ENCODE results near the gene ZNF277.
"Not testable (repeated sequence)": the region's sequence is repeated elsewhere in the genome, so short reads cannot be mapped to it uniquely, and the experiment has no call there.

Gene ZNF277

DNA sequence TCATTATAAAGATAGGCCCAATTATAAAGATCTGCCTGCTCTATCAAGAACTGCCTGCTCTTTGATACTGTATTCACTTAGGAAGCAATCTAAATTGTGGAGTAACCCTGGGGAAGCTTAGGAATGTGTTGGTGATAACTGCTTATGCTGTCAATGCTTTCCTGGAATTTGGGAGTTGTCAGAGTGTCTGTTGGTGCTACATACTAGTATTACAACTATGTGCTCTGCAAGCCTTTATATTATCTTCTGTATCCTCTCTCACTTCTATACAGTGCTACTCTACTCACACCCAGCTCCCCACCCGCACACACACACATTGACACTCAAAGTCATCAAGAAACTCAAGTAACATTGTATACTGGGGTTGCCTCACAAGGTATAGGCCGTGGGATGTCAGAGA is 6.1 kb downstream of the ZNF277 start:
- DNase-seq = no peak

DNA sequence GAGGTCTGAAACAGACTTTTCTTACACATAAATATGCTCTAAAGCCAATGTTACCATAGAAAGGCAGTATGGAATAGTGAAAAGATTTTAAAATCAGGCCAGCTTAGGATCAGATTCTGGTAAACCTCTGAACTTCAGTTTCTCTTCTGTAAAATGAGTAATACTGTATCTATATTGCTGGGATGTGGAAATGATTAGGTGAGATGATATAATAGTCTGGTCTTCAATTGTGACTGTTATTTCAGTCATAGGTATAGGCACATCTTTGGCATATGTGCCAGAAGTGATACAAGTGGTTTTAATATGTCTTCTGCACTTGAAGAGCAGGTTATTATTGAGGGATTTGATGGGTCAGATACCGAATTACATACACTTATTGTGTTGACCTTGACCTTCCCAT is 7.2 kb downstream of the ZNF277 start:
- DNase-seq = no peak

DNA sequence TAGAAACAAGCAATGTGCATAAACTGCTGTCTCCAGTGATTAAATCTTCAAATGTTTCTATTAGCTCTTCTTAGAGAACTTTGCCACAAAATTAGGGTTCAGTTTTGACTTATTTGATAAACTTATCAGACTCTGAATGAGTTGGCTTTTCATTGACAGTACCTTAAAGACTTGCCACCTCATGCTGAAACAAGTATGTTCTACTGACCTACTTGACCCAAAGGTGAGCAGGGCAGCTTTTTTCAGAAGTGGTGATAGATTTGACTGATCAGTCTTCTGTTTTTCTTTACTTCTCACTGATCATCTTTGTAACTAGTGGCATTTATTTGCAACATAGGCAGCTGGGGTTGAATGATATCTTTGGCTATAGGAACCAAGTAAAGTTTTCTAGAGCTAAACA is 7.8 kb downstream of the ZNF277 start:
- DNase-seq = no peak

DNA sequence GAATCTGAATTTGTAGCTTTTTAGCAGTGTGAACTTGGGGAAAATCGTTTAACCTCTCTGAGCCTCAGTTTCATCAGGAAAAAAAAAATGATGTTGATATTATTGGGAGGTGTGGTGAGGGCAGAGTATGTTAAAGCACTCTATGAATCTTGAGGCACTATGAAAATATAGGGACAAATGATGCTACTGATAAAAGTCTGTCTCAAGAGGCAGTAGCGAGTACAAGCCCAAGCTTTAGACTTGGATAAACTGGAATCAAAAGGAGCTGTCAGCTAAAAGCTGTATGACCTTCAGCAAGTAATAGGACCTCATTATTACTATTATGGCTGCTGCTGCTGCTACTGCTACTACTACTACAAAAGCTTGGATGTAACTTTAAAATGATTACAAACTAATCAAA is 8.4 kb downstream of the ZNF277 start:
- no peak for DNase-seq

DNA sequence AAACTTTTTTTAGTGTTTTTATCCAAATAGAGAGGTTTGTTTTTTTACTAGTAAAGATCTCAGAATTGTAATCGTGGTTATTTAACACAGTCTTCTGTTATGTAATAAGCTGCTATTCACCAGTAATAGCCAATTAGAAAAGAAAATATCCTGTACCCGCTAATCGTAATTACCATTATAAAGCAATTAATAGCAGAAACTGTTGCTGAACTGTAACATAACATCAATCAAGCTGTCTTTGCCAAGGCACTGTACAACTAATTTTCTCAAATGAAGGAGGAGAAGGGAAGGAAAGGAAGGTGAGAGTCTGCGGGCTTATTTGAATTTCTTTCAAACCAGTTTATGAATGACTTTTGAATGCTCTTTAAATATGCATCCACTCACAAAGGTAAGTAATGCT is 9.3 kb downstream of the ZNF277 start:
- DNase-seq = no peak

DNA sequence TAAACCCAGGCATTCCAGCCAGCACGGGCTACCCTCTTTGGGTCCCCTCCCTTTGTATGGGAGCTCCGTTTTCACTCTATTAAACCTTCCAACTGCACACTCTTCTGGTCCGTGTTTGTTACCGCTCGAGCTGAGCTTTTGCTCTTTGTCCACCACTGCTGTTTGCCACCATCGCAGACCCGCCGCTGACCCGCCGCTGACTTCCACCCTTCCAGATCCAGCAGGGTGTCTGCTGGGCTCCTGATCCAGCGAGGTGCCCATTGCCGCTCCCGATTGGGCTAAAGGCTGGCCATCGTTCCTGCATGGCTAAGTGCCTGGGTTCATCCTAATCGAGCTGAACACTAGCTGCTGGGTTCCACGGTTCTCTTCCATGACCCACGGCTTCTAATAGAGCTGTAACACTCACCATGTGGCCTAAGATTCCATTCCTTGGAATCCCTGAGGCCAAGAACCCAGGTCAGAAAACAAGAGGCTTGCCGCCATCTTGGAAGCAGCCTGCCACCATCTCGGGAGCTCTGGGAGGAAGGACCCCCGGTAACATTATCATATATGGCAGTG is 14.5 kb downstream of the ZNF277 start:
- DNase-seq = no peak

DNA sequence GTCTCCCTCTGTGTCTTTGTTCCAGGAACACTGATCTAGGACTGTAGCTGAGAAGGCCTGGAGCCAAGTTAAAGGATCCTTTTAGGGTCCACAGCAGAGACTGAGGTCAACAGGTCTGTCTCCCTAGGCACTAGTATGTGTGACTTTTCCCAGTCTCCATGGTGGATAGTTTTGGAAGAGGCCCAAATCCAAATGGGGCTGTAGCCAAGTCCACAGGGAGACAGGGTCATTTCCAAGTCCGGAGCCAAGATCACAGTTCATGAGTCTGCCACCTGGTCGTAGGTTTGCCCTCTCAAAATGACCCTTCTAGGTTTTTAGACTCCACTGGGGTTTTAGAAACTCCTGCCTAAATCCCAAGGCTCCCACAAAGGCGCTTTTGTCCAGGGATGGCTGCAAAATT is 16.8 kb downstream of the ZNF277 start:
- no peak for DNase-seq

DNA sequence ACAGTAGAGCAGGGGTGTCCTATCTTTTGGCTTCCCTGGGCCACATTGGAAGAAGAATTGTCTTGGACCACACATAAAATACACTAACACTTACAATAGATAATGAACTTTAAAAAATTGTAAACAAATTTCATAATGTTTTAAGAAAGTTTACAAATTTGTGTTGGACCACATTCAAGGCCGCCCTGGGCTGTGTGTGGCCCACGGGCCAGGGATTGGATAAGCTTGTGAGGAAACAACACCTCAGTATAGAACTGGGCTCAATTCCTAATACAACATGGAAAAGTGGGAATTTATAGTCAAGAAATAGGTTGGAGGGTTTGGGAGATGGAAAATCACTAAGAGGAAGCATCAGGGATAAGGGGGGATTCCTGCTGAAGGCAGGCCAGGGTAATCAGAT is 17.7 kb downstream of the ZNF277 start:
- no peak for DNase-seq

DNA sequence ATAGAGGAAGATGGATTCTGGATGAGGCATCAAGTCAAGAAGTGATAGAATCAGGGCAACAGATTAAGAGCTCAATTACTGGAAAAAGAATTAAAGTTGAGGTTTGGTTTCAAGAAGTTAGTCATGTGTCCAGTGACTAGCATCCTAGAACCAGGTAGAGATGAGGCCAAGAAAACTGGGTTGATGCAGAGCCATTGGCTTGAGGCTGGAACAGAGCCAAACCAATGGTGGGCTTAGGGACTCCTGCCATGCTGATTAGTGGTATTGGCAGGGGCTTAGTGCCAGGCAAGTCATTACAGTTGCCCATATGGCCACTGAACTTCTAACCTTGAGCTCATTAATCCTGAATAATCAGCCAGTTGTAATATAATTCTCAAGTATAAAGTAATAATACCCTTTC is 18.5 kb downstream of the ZNF277 start:
- no peak for DNase-seq

DNA sequence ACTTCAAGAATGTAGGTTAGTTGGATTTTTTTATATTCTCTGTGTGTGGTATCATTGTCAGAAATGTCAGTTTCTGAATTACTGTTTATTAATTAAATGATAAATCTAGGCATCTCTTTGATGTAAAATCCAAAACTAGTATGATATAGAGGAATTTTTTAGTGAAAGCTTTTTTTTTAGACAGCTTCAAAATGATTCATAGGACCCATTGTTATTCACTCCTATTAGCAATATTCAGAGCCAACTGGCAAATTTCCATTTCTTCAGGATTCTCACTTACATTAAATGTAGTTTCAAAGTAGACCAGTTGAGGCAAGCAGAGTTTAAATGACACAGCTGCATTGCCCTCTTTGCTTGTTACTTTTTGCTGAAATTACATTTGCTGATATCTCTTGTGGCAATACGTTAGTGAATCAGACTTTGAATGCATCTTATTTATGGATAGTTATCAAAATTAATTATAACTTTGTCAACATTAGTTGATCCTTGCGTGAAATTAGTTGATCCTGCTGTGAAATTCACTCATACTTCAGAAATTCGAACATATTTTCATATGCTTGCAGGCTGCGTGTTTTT is 20.3 kb downstream of the ZNF277 start:
- DNase-seq = no peak

DNA sequence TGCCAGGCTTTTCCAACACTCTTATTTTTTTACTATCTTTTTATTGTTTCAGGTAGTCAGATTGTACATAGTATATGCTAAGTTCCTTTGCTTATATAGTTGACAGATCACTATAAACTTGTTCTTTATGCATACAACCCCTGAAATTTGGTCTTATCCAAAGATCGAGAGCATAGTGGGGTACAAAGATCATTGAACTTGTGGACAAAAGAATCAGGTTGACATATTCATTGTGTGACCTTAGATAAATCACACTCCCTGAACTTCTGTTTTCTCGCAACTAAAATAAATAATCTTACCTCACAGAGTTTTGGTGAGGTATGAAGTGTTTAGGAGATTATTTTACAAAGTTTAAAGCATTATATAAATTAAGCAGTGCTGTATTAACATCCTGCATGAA is 22.1 kb downstream of the ZNF277 start:
- DNase-seq = no peak

DNA sequence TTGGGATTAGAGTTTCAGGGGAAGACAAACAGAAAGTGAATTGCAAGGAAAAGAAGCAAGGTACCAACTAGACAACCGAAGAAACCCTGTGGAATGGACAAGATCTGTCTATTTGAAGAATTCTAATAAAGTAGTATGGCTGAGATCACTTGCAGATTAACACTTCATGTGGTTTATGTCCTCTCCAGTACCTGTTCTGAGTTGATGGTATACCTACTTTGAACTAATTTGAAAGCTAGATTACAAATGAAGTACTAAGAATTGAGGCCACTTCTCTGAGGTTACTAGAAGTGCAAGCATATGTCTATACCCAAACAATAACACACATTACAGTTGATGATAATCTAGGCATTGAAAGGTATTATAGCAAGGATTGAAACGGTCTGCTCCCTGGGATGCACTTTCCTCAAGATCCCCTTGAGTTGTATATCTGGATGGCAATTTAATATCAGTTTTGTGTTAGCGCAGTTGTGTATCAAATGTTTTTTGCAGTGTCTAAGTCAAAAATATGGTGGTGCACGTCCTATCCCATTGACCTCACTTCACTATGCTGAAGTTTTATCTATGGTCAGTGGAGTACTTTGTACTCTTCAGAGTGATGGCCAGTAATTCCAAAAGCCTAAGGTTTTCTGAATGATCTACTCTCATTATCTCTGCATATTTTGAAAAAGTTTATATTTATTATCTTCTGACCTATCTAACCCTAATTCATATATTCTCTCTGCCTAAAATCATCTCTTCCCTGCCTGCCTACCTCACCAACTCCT is 25.9 kb downstream of the ZNF277 start:
- no peak for DNase-seq

DNA sequence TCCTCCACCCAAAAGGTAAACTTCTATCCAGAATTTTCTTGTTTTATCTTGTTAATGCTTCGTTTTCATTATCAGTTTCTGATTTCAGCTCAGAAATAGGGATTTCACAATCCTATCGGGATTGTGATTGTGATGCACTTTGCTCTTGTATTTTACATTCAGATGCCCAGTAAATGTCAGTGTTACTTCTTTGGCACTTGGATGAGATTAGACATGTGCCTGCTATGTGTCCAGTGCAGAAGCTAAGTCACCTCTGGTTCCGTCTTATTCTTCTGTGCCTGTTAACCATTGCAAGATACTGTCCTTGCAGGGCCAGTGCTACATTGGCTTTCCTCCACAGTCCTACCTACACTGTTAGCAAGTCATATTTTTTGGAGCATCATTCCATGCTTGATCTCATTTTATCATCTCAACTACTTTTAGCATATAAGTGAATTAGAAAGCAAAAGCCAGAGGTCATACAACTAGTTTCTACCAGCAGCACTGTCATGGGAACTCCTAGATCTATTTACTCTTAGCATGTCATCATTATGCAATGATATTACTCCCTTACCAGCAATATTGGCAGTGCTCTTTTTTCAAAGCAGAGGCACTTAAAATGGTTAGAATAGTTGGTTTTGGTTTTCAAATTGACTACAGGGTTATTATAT is 26.7 kb downstream of the ZNF277 start:
- no peak for DNase-seq

DNA sequence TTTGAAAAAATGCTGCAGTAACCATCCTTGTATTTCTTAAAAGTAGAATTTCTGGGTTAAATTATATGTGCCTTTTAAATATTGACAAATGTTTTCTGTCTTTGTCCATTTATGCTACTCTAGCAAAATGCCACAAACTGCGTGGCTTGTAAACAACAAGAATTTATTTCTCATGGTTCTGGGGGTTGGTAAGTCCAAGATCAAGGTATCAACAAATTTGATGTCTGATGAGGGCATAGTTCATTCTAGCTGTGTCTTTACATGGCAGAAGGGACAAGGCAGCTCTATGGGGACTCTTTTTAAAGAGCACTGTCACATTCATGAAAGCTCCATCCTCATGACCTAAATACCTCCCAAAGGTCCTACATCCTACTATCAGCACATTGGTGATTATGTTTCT is 27.7 kb downstream of the ZNF277 start:
- no peak for DNase-seq

DNA sequence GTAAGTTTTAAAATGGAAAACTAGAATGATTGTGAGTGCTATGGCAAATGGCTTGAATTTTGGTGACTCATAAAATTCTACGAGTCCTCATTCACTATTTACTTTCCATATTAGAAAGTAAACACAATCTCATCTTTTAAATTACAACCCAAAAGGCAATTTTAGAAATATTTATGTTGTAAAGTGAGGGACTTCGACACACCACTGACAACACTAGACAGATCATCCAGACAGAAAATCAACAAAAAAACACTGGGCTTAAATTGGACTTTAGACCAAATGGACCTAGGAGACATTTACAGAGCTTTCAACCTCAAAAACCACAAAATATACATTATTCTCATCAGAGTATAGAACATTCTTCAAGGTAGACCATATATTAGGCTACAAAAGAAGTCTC is 30.1 kb downstream of the ZNF277 start:
- DNase-seq = no peak

DNA sequence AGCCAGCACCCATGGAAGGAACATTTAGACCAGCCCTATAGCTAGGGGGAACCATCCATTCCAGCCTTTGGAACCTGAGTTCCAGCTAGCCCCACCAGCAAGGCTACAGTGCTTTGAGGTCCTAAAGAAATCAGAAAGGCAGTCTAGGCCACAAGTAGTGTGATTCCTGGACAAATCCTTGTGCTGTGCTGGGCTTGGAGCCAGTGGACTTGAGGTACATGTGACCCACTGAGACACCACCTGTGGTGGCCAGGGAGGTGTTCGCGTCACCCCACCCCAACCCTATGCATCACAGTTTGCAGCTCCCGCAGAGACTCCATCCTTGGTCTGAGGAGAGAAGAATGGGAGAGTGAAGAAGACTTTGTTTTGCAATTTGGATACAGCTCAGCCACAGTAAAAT is 31.8 kb downstream of the ZNF277 start:
- no peak for DNase-seq

DNA sequence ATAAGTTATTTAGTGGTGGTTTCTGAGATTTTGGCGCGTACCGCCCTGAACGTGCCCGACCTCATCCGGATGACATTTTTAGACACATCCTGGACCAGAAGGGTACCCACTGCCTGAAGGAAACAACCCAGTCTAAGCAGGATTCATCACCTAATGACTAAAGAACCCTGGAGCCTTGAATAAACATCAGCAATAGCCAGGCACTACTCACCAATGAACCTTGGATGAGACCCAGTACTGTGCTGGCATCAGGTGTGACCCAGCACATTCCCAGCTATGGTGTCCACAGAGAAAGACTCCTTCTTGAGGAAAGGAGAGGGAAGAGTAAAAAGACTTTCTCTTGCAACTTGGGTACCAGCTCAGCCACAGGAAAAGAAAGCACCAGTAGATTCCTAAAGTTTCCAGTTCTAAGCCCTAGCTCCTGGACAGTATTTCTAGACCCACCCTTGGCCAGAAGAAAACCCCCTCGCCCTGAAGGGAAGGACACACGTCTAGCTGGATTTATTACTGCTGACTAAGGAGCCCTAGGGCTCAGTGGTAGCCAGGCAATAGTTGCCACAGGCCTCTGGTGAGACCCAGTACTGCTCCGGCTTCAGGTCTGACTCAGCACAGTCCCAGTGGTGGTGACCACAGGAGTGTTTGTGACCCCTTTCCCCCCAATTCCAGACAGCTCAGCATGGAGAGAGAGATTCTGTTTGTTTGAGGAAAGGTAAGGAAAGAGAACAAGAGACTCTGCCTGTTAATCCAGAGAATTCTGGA is 32.5 kb downstream of the ZNF277 start:
- DNase-seq = no peak

DNA sequence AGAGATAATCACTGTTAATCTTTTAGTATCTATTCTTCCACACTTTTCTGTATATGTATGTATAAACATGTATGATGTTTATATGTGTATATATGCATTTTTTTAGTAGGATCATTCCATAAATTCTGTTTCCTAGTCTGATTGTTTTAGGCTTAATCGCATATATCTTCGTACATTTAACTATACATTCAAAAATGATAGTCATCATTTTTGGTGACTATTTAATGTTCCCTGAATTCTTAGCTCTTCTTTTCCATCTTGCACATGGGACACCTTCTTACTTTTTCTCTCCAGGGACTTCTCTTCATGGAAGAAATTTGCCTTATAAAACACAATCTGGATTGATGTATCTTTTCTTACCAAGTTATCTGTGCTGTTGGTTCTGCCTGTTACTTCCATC is 42.1 kb downstream of the ZNF277 start:
- DNase-seq = no peak

DNA sequence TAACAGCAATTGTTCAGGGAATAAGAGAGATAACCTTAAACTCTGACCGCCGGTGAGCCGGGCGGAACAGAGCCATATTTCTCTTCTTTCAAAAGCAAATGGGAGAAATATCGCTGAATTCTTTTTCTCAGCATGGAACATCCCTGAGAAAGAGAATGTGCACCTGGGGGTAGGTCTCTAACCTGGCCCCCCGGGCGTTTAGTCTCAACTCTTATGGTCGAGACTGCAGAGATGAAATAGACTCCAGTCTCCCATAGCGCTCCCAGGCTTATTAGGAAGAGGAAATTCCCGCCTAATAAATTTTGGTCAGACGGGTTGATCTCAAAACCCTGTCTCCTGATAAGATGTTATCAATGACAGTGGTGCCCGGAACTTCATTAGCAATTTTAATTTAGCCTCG is 43.5 kb downstream of the ZNF277 start:
- not testable (repeated sequence) for DNase-seq

DNA sequence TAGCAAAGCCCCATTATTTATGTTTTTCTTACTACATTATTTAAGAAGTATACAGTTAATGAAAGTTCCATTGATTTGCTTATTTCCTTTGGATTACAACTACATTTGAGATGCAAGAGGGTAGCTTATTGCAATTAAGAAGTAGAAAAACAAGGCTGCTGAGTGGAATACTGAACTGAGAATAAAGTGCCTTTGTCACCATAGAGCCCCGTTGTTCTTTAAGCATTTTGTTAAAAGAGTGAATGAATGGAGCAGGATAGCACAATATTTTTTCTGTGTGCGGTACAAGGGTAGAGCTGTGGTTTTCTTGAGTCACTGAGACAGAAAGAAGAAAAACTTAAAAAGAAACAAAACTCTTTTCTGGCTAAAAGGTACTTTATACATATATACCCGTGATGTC is 45.6 kb downstream of the ZNF277 start:
- DNase-seq = no peak

DNA sequence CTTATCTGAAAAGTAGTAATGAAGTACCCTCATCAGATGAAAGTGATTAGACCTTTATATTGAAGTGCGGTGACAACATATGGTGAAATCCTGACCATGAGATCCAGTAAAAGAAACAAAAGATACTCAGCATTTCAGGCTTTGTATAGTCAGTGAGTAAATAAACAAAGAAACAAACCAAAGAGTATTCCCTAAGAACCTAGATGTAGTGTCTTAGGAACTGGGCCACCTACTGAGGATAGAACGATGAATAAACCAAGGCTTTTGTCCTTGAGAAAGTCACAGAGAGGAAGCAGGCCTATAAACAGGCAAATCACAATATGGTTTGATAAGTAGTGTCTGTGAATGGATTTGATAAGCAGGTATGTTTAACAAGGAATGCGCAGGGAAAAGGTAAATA is 46.2 kb downstream of the ZNF277 start:
- no peak for DNase-seq

DNA sequence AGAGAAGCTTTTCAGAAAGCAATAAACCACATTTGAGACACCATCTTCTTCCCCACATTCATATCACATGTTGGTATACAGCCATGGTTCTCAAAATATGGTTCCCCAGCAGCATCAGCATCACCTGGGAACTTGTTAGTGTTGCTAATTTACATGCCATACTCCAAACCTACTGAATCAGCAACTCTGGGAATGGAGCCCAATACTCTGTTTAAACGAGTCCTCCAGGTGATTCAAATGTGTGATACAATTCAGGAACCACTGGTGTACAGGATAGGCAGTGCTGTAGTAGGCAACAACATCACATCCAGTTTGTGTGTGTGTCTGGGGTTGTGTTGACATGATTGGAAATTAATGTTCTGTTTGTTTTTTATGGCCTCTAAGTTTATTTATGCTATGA is 47.7 kb downstream of the ZNF277 start:
- DNase-seq = no peak

DNA sequence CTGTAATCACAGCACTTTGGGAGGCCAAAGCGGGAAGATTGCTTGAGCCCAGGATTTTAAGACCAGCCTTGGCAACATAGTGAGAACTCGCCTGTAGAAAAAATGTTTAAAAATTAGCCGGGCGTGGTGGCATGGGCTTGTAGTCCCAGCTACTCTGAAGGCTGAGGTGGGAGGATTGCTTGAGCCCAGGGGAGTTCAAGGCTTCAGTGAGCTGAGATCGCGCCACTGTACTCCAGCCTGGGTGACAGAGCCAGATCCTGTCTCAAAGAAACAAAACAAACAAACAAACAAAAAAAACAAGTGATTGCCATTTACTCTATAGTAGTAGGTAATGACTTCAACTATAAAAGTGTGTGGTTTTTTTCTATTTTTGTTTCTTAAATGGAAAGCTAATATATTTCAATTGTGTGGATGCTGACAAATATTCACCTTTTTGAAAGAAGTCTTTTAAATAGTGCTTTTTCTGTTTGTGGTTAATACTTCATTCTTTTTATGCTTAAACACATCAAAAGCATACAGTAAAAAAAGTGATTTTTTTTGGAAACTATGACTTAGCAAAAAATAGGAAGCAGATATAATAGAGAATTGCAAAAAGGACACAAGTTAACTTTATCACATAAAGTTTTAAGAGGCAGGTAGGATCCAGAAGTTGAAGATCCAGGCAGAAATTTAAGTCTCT is 48.4 kb downstream of the ZNF277 start:
- no peak for DNase-seq

Data from stimulated activated CD4-positive, alpha-beta T cell treated with anti-CD3 and anti-CD28 coated beads, Interleukin-4, amount 100 ng/mL, for 4 hours (primary cell).